HG02981 (cell line): ENCODE results near the gene PPP4C.
"Not testable (repeated sequence)": the region's sequence is repeated elsewhere in the genome, so short reads cannot be mapped to it uniquely, and the experiment has no call there.

Experiments used
- ATAC-seq: cut with Tn5 transposase; IDR thresholded peaks from one replicate; pipeline ENCODE4 v1.9.1; 2021; ENCODE audit warnings: mild to moderate bottlenecking, moderate library complexity; ENCODE audit not compliant: unreplicated experiment

The PPP4C gene

GRCh38 chr16:30075503-30076275 lies at the start of gene PPP4C:
Gene PPP4C, plus strand, starts transcription at chr16:30075994. Its CDS starts 384 bp downstream, at chr16:30076378.
- ATAC-seq: peak; percentile 76

DNA sequence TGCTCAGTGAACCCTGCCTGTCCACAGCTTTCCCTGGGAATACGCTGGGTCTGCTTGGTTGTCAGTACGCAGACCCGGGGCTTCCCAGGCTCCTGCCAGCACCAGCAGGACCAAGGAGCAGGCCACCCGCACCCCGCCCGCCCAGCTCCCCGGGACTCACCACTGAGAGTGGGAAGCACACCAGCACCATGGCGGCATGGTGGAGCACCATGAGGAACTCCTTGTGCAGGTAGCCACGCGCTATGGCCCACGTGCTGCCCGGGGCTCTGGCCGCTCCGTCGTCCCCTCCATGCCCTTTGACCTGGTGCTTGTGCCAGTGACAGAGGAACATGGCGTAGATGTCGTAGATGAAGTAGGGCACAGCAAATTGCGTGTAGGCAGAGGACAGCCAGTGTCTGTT lies 49.3 kb upstream of the PPP4C start:
- no peak for ATAC-seq

DNA sequence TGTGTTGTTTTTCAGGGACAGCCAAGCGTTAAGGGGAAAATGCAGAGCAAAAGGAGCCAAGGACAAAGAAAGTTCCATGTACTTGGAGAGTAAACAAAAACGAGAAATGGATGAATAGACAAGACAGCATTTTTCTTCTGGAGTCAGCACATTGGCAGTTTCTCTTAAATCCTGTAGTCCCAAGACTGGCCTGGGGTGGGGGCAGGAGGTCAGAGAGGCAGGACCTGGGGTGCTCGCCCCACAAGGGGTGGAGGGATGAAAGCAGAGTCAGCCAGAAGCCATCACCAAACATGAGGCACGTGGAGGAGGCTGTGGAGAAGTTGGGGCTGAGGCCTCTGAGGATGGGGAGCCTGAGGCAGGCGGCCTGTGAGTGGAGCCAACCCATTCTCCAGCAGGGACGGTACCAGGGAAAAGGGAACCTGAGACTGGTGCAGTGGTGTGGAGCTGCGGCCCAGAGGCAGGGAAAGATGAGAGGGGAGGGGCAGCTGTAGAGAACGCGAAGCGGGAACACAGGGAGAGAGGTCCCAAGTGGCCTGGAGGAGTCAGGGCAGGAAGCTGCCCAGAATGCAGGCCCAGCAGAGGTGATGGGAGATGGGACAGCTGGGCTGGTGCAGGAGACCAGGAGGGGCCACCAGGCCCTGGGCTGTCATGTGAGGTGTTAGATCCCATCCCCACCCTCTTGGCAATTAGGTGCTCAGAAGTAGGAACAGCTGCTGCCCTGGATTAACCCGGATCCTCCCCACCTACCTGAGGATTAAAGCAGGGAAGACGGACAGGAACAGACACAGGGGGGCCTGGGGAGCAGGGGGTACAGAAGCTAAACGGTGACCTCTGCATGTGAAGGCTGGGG lies 48.0 kb upstream of the PPP4C start:
- no peak for ATAC-seq

DNA sequence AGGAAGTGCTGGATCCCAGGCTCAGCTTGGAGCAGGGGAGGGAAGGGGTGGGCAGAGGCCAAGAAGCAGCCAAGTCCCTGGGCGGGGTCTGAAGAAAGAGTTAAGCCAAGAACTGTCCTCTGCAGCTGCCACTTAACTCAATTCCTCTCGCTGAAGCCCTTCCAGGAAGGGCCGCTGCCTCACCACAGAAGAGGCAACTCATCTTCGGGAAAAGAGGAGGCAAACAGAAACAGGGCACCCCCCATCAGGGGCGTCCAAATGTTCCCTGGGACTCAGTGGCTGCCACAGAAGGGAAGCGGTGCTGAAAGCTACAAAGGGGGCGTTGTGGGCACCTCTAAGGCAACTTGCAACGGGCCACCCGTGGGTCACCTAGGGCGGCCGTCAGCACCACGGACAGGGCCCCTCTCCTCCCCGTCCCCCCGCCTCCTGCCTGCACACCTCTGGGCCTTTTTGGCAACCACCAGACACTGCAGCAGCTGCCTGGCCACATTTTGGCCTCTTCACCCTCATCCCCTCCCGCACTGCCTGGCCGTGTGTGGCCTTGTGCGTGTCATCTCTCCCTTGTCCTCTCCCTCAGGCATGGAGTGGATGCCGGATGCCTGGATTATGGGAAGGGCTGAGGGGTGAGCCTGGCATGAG lies 47.2 kb upstream of the PPP4C start:
- no peak for ATAC-seq

DNA sequence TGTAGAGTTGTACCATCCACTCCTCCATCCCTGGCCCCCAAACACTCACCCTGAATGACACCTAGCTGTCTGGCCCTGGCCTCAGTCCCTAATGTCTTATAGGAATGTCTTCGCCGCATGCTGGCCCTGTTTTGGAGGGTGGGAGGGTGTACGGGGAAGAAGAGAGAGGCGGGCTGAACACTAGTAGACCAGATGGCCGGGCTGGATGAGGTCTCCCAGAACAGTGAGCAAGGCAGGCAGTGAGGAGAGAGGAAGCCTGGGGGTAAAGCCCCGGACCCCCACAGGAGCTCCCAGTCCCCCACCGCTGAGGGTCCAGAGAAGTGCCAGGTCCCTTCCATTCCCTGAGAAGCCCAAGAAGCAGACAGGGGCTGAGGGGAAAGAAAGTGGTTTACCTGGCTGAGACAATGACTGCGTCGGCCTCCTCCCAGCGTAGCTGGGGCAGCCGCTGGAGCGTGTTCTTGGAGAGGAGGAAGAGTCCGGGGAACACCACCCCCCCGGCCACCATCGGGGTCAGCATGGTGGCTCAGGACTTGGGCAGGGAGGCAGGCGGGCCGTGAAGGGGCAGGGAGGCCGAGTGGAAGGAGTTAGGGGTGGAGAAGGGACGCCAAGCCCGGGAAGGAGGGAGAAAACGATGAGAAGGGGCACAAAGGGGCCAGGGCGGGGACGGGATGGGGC lies 45.6 kb upstream of the PPP4C start:
- ATAC-seq: no peak

- no peak for ATAC-seq
Observed at GRCh38 chr16:30030841-30031413, 44.9 kb upstream of the PPP4C start, which contains the start of gene TLCD3B. Gene TLCD3B, minus strand, starts transcription at chr16:30031271. Its CDS starts 744 bp downstream, at chr16:30030527.

- no peak for ATAC-seq
Observed at GRCh38 chr16:30031477-30031918, 44.3 kb upstream of the PPP4C start.

DNA sequence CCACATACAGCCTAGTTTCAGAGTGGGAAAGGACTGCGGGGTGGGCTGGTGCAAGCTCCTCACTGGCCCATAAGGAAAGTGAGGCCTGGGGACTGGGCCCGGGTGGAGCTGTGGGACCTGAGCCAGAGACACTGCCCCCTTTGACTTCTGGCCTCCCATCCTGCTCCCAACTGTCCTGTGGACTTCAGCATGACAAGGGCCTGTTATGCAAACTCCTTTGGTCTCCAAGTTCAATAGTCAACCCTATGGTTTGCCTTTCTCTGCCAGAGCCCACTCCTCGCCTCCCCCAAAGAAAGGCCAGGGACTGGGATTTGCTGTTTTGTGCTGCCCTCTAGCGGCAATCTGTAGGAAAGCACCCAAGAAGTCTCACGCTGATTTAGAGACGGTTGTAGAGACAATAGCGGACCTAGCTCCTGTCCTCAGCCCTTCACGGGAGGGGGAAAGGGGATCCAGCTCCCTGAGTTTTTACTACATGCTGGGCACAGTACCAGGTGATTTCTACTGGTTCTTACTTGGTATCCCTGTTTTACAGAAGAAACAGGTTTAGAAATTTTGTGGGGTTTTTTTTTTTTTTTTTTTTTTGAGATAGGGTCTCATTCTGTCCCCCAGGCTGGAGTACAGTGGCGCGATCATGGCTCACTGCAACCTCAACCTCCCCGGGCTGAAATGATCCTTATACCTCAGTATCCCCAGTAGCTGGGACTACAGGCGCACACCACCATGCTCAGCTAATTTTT lies 43.5 kb upstream of the PPP4C start:
- ATAC-seq: no peak

- no peak for ATAC-seq
Observed at GRCh38 chr16:30033270-30033669, 42.5 kb upstream of the PPP4C start.

GRCh38 chr16:30040221-30040620 lies 35.6 kb upstream of the PPP4C start:
- no peak for ATAC-seq

- not testable (repeated sequence) for ATAC-seq
Observed at GRCh38 chr16:30040690-30041089, 35.1 kb upstream of the PPP4C start.

GRCh38 chr16:30041841-30042240 lies 34.0 kb upstream of the PPP4C start:
- no peak for ATAC-seq

DNA sequence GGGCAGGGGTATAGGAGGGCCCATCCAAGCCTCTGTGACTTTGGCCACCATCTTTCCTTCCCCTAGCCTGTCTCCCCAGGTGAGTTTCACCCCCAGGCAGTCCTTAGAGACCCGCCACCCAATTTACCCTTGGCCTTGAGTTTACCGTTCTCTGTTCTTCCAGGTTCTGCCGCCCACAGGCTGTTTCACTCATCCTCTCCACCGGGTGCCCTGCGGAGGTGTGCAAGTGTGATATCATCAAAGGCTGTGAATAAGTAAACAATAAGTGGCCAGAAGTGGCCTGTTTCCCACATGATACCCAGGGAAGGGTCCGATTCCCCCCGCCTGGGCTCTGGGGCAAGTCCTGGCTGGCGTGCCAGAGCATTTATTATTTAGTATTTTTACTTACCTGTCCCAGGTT lies 29.6 kb upstream of the PPP4C start:
- ATAC-seq: no peak

- ATAC-seq: no peak
Observed at GRCh38 chr16:30046588-30046987, 29.2 kb upstream of the PPP4C start.

GRCh38 chr16:30049871-30050270 lies 25.9 kb upstream of the PPP4C start:
- no peak for ATAC-seq

DNA sequence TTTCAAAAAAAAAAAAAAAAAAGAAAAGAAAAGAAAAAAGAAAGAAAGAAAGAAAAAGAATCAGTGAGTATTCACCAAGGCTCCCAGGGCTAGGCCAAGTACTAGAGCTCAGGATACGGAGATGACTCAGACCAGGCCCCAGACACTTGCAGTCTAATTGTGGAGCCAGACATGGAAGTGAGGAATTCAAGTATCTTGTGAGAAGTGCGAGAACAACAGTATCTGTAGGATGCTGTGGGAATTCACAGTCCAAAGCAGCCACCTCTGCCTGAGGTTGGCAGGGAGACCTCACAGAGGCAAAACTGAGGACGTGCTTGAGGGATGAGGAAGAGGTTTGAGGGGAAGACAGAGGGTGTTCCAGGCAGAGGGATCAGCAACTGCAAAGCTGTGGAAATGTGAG lies 24.3 kb upstream of the PPP4C start:
- no peak for ATAC-seq

GRCh38 chr16:30052671-30053372 lies 23.0 kb upstream of the PPP4C start:
- peak; percentile 50 for ATAC-seq

- ATAC-seq: no peak
Observed at GRCh38 chr16:30053376-30054015, 22.3 kb upstream of the PPP4C start.

DNA sequence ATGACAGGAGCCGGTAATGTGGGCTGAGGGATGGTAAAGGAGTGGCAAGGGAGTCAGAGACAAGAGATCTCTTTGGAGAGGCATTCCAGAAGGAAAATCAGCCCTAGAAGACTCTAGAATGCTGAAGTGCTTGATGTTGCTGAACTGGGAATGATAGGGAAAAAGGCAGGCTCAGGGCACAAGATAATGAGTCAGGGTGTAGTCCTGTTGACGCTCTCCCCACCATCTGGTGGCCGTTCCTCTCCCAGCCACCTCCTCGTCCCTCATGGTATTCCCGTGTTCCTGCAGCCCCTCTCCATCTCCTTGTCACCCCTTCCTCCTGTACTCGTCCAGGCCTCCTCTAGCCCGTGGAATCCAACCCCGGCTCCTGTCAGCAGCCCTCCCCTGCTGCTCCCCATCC lies 21.3 kb upstream of the PPP4C start:
- no peak for ATAC-seq
